Middle frontal gyrus (tissue), 1 donor: ENCODE measurements around the gene NAT9.

Experiments
- DNase-seq: peaks from one replicate; pipeline ENCODE4 v3.0.0-alpha.2; 2015; ENCODE audit warnings: low spot score; ENCODE audit errors: extremely low spot score

Gene NAT9

GRCh38 chr17:74805591-74805991 is 29.4 kb upstream of the NAT9 start:
- DNase-seq: no peak

- no peak for DNase-seq
Measured at GRCh38 chr17:74804683-74805082, 28.5 kb upstream of the NAT9 start.

GRCh38 chr17:74803971-74804370 is 27.8 kb upstream of the NAT9 start:
- no peak for DNase-seq

GRCh38 chr17:74803388-74803930 is 27.3 kb upstream of the NAT9 start:
- DNase-seq: no peak

GRCh38 chr17:74801896-74802295 is 25.8 kb upstream of the NAT9 start:
- DNase-seq: no peak

- no peak for DNase-seq
Measured at GRCh38 chr17:74800531-74800930, 24.4 kb upstream of the NAT9 start.

- DNase-seq: no peak
Measured at GRCh38 chr17:74799097-74799496, 23.0 kb upstream of the NAT9 start.

GRCh38 chr17:74798239-74798707 is 22.1 kb upstream of the NAT9 start:
- no peak for DNase-seq

GRCh38 chr17:74797824-74798223 is 21.7 kb upstream of the NAT9 start:
- no peak for DNase-seq

- DNase-seq: no peak
Measured at GRCh38 chr17:74796866-74797265, 20.7 kb upstream of the NAT9 start.

- DNase-seq: no peak
Measured at GRCh38 chr17:74796211-74796610, 20.1 kb upstream of the NAT9 start.

GRCh38 chr17:74795327-74796020 is 19.3 kb upstream of the NAT9 start:
- no peak for DNase-seq

- DNase-seq: no peak
Measured at GRCh38 chr17:74792586-74793105, 16.5 kb upstream of the NAT9 start.

GRCh38 chr17:74790161-74791058 is 14.3 kb upstream of the NAT9 start:
- no peak for DNase-seq

- no peak for DNase-seq
Measured at GRCh38 chr17:74786431-74787055, 10.4 kb upstream of the NAT9 start.

- DNase-seq: no peak
Measured at GRCh38 chr17:74785981-74786360, 9.8 kb upstream of the NAT9 start.

- DNase-seq: no peak
Measured at GRCh38 chr17:74785096-74785980, 9.2 kb upstream of the NAT9 start.

GRCh38 chr17:74784125-74784810 is 8.1 kb upstream of the NAT9 start:
- DNase-seq: no peak

GRCh38 chr17:74782571-74782970 is 6.4 kb upstream of the NAT9 start:
- DNase-seq: no peak
